Stomach (tissue), 9 donors: ENCODE measurements around the gene TBC1D5. TPM values are rescaled to one million over a fixed set of nuclear protein-coding genes. Genes with fewer than 3 reads are reported as not detected.

ENCODE experiments used
- DNase-seq, 2 donors: peaks; one replicate each; pipeline versions ENCODE4 v3.0.0 to v3.0.0-alpha.2; 2013 to 2019
- H3K27ac ChIP-seq, 5 donors: fragments of 200-600 bp in 4 of 5; sonication (generic) in 4 of 5; one replicate each; pipeline ENCODE4 v1.5.1; 2013 to 2019; ENCODE audit warnings: mild to moderate bottlenecking in 1 of 5, moderate library complexity in 1 of 5
- H3K27me3 ChIP-seq, 3 donors: fragments of 200-600 bp; sonication (generic); one replicate each; pipeline ENCODE4 v1.5.1; 2017 to 2019; ENCODE audit warnings: mixed run types in 1 of 3
- H3K36me3 ChIP-seq, 4 donors: fragments of 200-600 bp; sonication (generic); 1 replicate in 3 of 4; 2 replicates in 1 of 4; pipeline ENCODE4 v1.5.1; 2016 to 2019
- H3K4me1 ChIP-seq, 4 donors: fragments of 200-600 bp; sonication (generic); one replicate each; pipeline ENCODE4 v1.5.1; 2016 to 2019
- H3K4me3 ChIP-seq, 4 donors: fragments of 200-600 bp; sonication (generic) in 3 of 4; one replicate each; pipeline ENCODE4 v1.5.1; 2016 to 2019; ENCODE audit warnings: mild to moderate bottlenecking in 1 of 4
- H3K9me3 ChIP-seq, 4 donors: fragments of 200-600 bp; sonication (generic); one replicate each; pipeline ENCODE4 v1.5.1; 2016 to 2019
- EP300 ChIP-seq: sonication (generic); formaldehyde crosslinking; IDR thresholded peaks from one replicate; pipeline ENCODE4 v1.6.1; 2017; ENCODE audit warnings: antibody characterized with exemption
- POLR2A ChIP-seq, 4 donors: fragments of 450-650 bp; IDR thresholded peaks; one replicate each; pipeline ENCODE4 v1.6.1; 2016; ENCODE audit warnings: antibody characterized with exemption in 4 of 4, control low read depth in 2 of 4, mild to moderate bottlenecking in 1 of 4, moderate library complexity in 1 of 4
- POLR2AphosphoS5 ChIP-seq, 3 donors: sonication (generic); formaldehyde crosslinking; IDR thresholded peaks; one replicate each; pipeline ENCODE4 v1.6.1; 2016; ENCODE audit warnings: antibody characterized with exemption in 3 of 3
- WGBS, 5 donors: extraction: QIAGEN DNeasy Blood & Tissue Kit in 3 of 5; methylation state at CpG; one replicate each; pipeline versions ENCODE4 v1.1.5 to v1.1.7; 2013 to 2018; 5-methylcytosine and 5-hydroxymethylcytosine counted together
- intact Hi-C: fragments of 100-400 bp; cut with DNase I; formaldehyde crosslinking; loops from one replicate; pipeline ENCODE4 v1.15.1; 2023; ENCODE audit warnings: low total_unique reads
- polyA plus RNA-seq, 3 donors: library from polyadenylated mRNA; stranded (reverse); fragments of 200-250 nt; gene quantifications; one replicate each; pipeline ENCODE4 v1.2.3, GENCODE V29; 2013
- total RNA-seq, 5 donors: library from RNA; depleted of rRNA; stranded (reverse); fragments of >200 nt; gene quantifications; one replicate each; pipeline versions ENCODE4 v1.1.0 to v1.2.3, GENCODE V29; 2014 to 2016
- TF ChIP-seq, protein P1 (sequence below), 7 experiments: fragments of 450-650 bp in 4 of 7; fragments of 200-600 bp in 3 of 7; sonication (generic) in 3 of 7; IDR thresholded peaks; one replicate each; pipeline ENCODE4 v1.5.1; 2016 to 2019; ENCODE audit warnings: antibody characterized with exemption in 7 of 7, control low read depth in 2 of 7, mild to moderate bottlenecking in 1 of 7
- donor health status: healthy with polysubstance abuse.
- donor health status: Bipolar disorder and iron deficiency.
- donor health status: healthy.

Gene TBC1D5
- total and polyA plus RNA-seq, 8 donors = 4.7 to 75.1 (median 32.0) TPM

DNA sequence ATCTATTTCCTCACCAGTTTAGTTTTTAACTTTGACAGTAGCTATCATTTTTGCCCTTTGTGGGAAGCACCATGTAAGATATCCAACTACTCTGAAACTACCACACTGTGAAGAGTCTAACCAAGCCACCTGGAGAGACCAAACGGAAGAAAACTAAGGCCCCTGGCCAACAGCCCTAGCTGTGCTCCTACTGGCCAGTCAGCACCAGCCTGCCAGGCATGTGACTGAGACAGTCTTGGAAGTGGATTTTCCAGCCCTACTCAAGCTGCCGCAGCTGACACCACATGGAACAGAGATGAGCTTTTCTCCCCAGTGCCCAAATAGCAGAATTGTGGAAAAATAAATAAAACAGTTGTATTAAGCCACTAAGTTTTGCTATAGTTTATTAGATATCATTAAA, 2.9 kb upstream of the TBC1D5 start:
- Histone ChIP-seq H3K27ac (no peak overlapping the region), H3K4me1 (peaks cover 11 to 34% (median 21%) of the 10 kb centered on the region in 4 donors), H3K27me3 (no peaks in the 10 kb centered on the region), H3K36me3 (no peaks in the 10 kb centered on the region), H3K4me3 (no peak overlapping the region), H3K9me3 (no peaks in the 10 kb centered on the region)
- DNase-seq = no peak
- intact Hi-C loops = no loop called here
- no peak for TF ChIP-seq POLR2AphosphoS5 (IDR thresholded peaks at IDR 0.05)
- TF ChIP-seq EP300 = no peak
- no peak for TF ChIP-seq POLR2A (IDR thresholded peaks at IDR 0.05)
- TF ChIP-seq, protein P1, sequence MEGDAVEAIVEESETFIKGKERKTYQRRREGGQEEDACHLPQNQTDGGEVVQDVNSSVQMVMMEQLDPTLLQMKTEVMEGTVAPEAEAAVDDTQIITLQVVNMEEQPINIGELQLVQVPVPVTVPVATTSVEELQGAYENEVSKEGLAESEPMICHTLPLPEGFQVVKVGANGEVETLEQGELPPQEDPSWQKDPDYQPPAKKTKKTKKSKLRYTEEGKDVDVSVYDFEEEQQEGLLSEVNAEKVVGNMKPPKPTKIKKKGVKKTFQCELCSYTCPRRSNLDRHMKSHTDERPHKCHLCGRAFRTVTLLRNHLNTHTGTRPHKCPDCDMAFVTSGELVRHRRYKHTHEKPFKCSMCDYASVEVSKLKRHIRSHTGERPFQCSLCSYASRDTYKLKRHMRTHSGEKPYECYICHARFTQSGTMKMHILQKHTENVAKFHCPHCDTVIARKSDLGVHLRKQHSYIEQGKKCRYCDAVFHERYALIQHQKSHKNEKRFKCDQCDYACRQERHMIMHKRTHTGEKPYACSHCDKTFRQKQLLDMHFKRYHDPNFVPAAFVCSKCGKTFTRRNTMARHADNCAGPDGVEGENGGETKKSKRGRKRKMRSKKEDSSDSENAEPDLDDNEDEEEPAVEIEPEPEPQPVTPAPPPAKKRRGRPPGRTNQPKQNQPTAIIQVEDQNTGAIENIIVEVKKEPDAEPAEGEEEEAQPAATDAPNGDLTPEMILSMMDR (IDR thresholded peaks at IDR 0.05) = no peak
- WGBS, 5 donors = 52 to 75% (median 57%) methylated on average over 2 of the region's 2 CpGs

DNA sequence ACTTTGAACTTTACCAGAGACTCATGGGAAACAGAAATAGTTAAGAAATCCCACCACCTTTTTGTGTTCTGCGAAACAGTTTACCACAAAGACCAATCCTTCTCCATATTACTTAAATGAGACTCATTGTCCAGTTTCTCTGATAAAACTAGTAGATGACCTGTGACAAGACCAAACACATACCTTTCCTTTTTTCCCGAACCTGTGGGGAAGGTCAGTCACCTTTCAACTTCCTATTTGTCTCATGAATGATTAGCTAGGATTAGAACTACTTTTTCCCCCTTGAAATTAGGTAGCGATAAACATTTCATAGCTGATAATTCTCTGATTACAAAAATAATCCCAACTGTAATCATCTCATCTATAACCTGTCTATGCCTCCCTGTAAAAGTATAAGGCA, 2.3 kb upstream of the TBC1D5 start:
- H3K4me1 ChIP-seq = peaks cover 16 to 34% (median 26%) of the 10 kb centered on the region in 4 donors
- 79 to 91% (median 89%) methylated on average over 3 of the region's 3 CpGs for WGBS, 5 donors
- no peak overlapping the region for H3K27ac ChIP-seq
- H3K27me3 ChIP-seq = no peaks in the 10 kb centered on the region
- no peaks in the 10 kb centered on the region for H3K36me3 ChIP-seq
- intact Hi-C loops = no loop called here
- no peak for TF ChIP-seq POLR2AphosphoS5 (IDR thresholded peaks at IDR 0.05)
- TF ChIP-seq, protein P1 (IDR thresholded peaks at IDR 0.05) = no peak
- TF ChIP-seq EP300 = no peak
- TF ChIP-seq POLR2A (IDR thresholded peaks at IDR 0.05) = no peak
- H3K9me3 ChIP-seq = no peaks in the 10 kb centered on the region
- no peak overlapping the region for H3K4me3 ChIP-seq
- DNase-seq = no peak

DNA sequence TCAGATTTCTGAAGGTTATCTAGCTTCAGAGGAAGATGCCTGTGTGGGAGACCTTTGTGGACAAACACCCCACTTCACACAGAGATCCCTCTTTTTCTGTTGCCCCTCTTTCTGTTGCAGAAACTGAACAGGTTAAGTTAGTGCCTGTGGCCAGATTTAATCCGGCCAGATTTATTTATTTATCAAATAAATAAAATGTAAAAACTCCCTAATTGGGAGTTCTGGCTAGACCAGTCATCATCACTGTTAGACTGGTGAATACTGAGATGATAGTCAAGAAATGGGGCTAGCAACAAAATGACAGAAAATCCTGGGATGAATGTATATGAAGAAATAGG, 1.2 kb upstream of the TBC1D5 start:
- Histone ChIP-seq H3K4me1 (peaks cover 16 to 38% (median 36%) of the 10 kb centered on the region in 4 donors), H3K27ac (peak overlapping the region in 4 of 5 donors; percentile 93 to 100 (median 99)), H3K36me3 (no peaks in the 10 kb centered on the region), H3K4me3 (no peak overlapping the region), H3K9me3 (no peaks in the 10 kb centered on the region), H3K27me3 (no peaks in the 10 kb centered on the region)
- intact Hi-C loops = no loop called here
- TF ChIP-seq EP300 (no peak), POLR2AphosphoS5 (IDR thresholded peaks at IDR 0.05) (no peak), POLR2A (IDR thresholded peaks at IDR 0.05) (no peak)
- TF ChIP-seq, protein P1 (IDR thresholded peaks at IDR 0.05) = no peak
- DNase-seq = no peak
- 17 to 33% (median 21%) methylated on average over 1 of the region's 1 CpG for WGBS, 5 donors

DNA sequence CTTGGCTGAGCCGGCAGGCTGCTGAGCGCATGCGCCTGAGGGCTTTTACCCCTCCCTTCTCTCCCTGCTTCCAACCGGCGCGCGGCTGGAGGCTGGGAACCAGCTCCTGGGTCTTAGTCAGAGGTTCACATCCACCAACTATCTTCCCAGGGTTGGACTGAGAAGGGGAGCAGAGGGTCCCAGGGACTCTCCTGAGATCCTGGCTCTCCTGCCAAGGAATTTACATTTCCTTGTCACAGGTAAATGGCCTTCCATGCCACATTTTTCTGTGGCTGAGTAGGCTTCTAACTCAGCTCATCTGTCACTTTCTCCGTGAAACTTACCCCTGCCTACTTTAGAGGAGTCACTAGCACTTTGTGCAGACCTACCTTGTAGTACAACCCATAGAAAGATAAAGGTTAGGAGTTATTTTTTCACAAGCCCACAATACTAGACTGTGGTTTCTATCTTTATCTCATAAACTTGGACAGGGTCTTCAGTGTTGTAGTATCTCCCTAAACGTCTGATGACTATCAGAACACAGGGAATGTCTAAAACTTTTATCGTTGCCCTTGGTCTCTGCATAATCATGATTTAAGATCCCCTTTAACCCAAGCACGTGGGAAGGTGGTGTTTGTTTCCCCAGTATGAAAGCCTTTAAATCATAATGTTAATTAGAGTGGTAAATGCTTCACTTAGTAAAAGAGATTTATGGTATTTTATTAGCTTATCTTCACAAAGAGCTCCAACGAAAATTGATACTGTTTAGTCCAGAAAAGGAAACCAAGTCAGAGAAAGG, 638 bp upstream of the TBC1D5 start:
- DNase-seq = no peak
- H3K4me3 ChIP-seq = peak overlapping the region; percentile 65 to 83 (median 72)
- 1 to 4% (median 1%) methylated on average over 8 to 12 of the region's 12 CpGs for WGBS, 5 donors
- intact Hi-C loops = no loop called here
- no peaks in the 10 kb centered on the region for H3K9me3 ChIP-seq
- no peaks in the 10 kb centered on the region for H3K27me3 ChIP-seq
- H3K36me3 ChIP-seq = no peaks in the 10 kb centered on the region
- peaks cover 17 to 44% (median 39%) of the 10 kb centered on the region in 4 donors for H3K4me1 ChIP-seq
- TF ChIP-seq EP300 = no peak
- TF ChIP-seq POLR2AphosphoS5 (IDR thresholded peaks at IDR 0.05) = peak in 2 of 3 donors; percentile 38 to 60
- TF ChIP-seq POLR2A (IDR thresholded peaks at IDR 0.05) = no peak
- peak overlapping the region; percentile 93 to 100 (median 99) for H3K27ac ChIP-seq

DNA sequence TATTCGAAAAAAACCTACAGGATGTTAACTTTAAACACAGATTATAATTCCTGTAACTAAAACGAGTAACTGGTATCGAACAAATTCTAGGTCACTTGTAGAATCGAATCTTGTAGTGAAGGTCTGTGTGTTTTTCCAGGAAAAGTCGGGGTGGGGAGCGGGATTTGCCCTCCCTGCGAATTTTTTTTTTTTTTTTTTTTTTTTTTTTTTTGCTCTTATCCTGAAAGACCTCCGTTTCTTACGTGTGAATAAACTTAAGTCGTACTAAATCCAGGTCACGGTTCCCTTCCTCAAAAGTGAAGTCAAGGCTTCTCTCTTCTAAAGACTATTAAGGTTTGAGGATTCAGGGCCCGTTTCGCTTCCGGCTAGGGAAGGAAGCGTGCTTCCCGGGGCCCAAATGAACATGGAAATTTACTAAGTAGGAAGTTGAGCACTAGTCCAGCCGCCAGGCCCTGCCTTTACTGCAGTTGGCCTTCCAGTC, 770 bp downstream of the TBC1D5 start:
- Histone ChIP-seq H3K4me3 (peak overlapping the region; percentile 65 to 83 (median 72)), H3K36me3 (no peaks in the 10 kb centered on the region), H3K9me3 (no peaks in the 10 kb centered on the region), H3K27ac (peak overlapping the region; percentile 93 to 100 (median 99)), H3K27me3 (no peaks in the 10 kb centered on the region), H3K4me1 (peaks cover 21 to 57% (median 45%) of the 10 kb centered on the region in 4 donors)
- TF ChIP-seq POLR2A (IDR thresholded peaks at IDR 0.05) (no peak), EP300 (no peak), POLR2AphosphoS5 (IDR thresholded peaks at IDR 0.05) (peak in 1 of 3 donors; percentile 53)
- TF ChIP-seq, protein P1 (IDR thresholded peaks at IDR 0.05) = no peak
- intact Hi-C loops = no loop called here
- no peak for DNase-seq
- WGBS, 5 donors = 0 to 3% (median 0%) methylated on average over 16 to 17 of the region's 17 CpGs
